Measurements from ENCODE around the gene COPS3. TPM values are rescaled to one million over a fixed set of nuclear protein-coding genes. Genes with fewer than 3 reads are reported as not detected.

COPS3 gene
- total and polyA plus RNA-seq, 2 of the 4 experiments (the other 2 are of a cell fraction) = 71.4 to 144 TPM

DNA sequence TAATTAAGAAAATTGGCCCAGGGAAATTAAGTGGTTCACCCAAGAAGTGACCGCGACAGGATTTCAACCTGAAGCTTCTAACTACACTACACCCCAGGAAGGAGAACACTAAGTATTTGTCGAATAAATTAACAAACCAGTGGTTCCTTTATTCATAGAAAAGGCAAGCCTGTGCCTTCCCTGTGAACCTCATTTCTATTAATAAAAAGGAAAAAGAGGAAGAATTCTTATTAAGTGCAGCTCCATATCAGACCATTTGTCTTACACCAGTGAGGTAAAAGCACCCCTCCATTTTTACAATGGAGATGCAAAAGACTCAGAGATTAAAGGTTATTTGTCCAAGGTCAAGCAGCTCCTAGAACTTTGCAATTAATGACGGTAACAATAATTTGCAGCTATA is 1.7 kb downstream of the COPS3 start:
- no peak for ATAC-seq (ENCODE audit: low read depth)
- no peak overlapping the region for H4K5ac ChIP-seq (ENCODE audit: low read depth, low read length)
- no peak overlapping the region for H4K8ac ChIP-seq (ENCODE audit: low read depth in 2 of 2, low read length in 2 of 2)
- dilution Hi-C loops (cut with HindIII; ENCODE audit: low sequenced_read_pairs, unreplicated experiment) (no loop called here), intact Hi-C loops (cut with micrococcal nuclease) (no loop called here), in situ Hi-C loops (cut with MboI; ENCODE audit: low sequenced_read_pairs) (no loop called here)
- no TSS peak for BruUV-seq (replicated peaks)
- no peak overlapping the region for H2BK15ac ChIP-seq (ENCODE audit: low read depth, low read length)
- peaks cover 9 to 43% of the 10 kb centered on the region in 2 experiments for H3K79me1 ChIP-seq (ENCODE audit: low read depth in 1 of 2, low read length in 2 of 2)
- no peak overlapping the region for H3K27ac ChIP-seq (ENCODE audit: insufficient read depth, low read length)
- DNase-seq = no peak
- no peak overlapping the region for H2AK5ac ChIP-seq (ENCODE audit: low read depth, low read length)
- no peak overlapping the region for H2AK9ac ChIP-seq (replicated peaks; ENCODE audit: low read depth, low read length, poor library complexity)
- no peak overlapping the region for H3K18ac ChIP-seq (ENCODE audit: low read depth, low read length)
- TF ChIP-seq, protein P1, sequence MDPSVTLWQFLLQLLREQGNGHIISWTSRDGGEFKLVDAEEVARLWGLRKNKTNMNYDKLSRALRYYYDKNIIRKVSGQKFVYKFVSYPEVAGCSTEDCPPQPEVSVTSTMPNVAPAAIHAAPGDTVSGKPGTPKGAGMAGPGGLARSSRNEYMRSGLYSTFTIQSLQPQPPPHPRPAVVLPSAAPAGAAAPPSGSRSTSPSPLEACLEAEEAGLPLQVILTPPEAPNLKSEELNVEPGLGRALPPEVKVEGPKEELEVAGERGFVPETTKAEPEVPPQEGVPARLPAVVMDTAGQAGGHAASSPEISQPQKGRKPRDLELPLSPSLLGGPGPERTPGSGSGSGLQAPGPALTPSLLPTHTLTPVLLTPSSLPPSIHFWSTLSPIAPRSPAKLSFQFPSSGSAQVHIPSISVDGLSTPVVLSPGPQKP (IDR thresholded peaks at IDR 0.05; ENCODE audit: borderline replicate concordance, low read depth, low read length) = no peak
- TF ChIP-seq POLR2A (IDR thresholded peaks at IDR 0.05; ENCODE audit: low read depth, low read length) = no peak
- TF ChIP-seq BHLHE40 (IDR thresholded peaks at IDR 0.05; ENCODE audit: low read depth, low read length) = no peak
- no peak for TF ChIP-seq FOS (IDR thresholded peaks at IDR 0.05; ENCODE audit: low read depth, low read length)
- TF ChIP-seq CEBPB (IDR thresholded peaks at IDR 0.05; ENCODE audit: low read depth, low read length) = no peak
- no peak for TF ChIP-seq SMC3 (IDR thresholded peaks at IDR 0.05; ENCODE audit: low read depth, low read length)
- no peak for TF ChIP-seq MAZ (IDR thresholded peaks at IDR 0.05; ENCODE audit: borderline replicate concordance, low read depth, low read length)
- TF ChIP-seq, protein P2, sequence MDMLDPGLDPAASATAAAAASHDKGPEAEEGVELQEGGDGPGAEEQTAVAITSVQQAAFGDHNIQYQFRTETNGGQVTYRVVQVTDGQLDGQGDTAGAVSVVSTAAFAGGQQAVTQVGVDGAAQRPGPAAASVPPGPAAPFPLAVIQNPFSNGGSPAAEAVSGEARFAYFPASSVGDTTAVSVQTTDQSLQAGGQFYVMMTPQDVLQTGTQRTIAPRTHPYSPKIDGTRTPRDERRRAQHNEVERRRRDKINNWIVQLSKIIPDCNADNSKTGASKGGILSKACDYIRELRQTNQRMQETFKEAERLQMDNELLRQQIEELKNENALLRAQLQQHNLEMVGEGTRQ (IDR thresholded peaks at IDR 0.05; ENCODE audit: low read depth, low read length) = no peak
- no peak for TF ChIP-seq RFX5 (IDR thresholded peaks at IDR 0.05; ENCODE audit: low read depth, low read length)
- no peak for TF ChIP-seq MAFK (IDR thresholded peaks at IDR 0.05; ENCODE audit: low read depth, low read length)
- no peak for TF ChIP-seq RAD21 (IDR thresholded peaks at IDR 0.05; ENCODE audit: low read length)
- TF ChIP-seq MXI1 (IDR thresholded peaks at IDR 0.05; ENCODE audit: borderline replicate concordance, low read depth, low read length) = no peak
- TF ChIP-seq, protein P3, sequence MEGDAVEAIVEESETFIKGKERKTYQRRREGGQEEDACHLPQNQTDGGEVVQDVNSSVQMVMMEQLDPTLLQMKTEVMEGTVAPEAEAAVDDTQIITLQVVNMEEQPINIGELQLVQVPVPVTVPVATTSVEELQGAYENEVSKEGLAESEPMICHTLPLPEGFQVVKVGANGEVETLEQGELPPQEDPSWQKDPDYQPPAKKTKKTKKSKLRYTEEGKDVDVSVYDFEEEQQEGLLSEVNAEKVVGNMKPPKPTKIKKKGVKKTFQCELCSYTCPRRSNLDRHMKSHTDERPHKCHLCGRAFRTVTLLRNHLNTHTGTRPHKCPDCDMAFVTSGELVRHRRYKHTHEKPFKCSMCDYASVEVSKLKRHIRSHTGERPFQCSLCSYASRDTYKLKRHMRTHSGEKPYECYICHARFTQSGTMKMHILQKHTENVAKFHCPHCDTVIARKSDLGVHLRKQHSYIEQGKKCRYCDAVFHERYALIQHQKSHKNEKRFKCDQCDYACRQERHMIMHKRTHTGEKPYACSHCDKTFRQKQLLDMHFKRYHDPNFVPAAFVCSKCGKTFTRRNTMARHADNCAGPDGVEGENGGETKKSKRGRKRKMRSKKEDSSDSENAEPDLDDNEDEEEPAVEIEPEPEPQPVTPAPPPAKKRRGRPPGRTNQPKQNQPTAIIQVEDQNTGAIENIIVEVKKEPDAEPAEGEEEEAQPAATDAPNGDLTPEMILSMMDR (conservative IDR thresholded peaks at IDR 0.05; ENCODE audit: low read depth, low read length) = no peak
- TF ChIP-seq NFE2L2 (IDR thresholded peaks at IDR 0.05; ENCODE audit: low read depth, low read length) = no peak
- no peak for TF ChIP-seq RCOR1 (IDR thresholded peaks at IDR 0.05; ENCODE audit: insufficient replicate concordance, low read length)
- no peak for TF ChIP-seq CHD1 (IDR thresholded peaks at IDR 0.05; ENCODE audit: low read depth, low read length)
- no peak overlapping the region for H2BK120ac ChIP-seq (ENCODE audit: low read depth, low read length)
- no peak overlapping the region for H3K4me3 ChIP-seq (ENCODE audit: insufficient read depth, low read depth, low read length)
- peaks cover 4% of the 10 kb centered on the region for H3K4me1 ChIP-seq (ENCODE audit: control insufficient read depth, insufficient read depth, low read length)
- H3K4me2 ChIP-seq (ENCODE audit: low read depth, low read length) = peak overlapping the region; percentile 36; the same call in 1 of the 2 replicates
- H2BK20ac ChIP-seq (ENCODE audit: low read depth, low read length) = no peak overlapping the region
- peaks cover 9% of the 10 kb centered on the region for H3K9me1 ChIP-seq (ENCODE audit: insufficient read depth, low read length)
- no peak overlapping the region for H2BK5ac ChIP-seq (ENCODE audit: low read depth, low read length, poor library complexity, severe bottlenecking)
- H3K9me3 ChIP-seq (ENCODE audit: control insufficient read depth, insufficient read depth, low read length) = no peaks in the 10 kb centered on the region
- H3K9ac ChIP-seq (ENCODE audit: low read depth, low read length) = no peak overlapping the region
- no peak overlapping the region for H3K4ac ChIP-seq (ENCODE audit: low read depth, low read length)
- ChIA-PET POLR2A (ENCODE audit: unreplicated experiment) (no interaction called here), CTCF (no interaction called here)
- no peak overlapping the region for H2AFZ ChIP-seq (replicated peaks; ENCODE audit: low read length, poor library complexity)
- no peak overlapping the region for H3K14ac ChIP-seq (replicated peaks; ENCODE audit: low read depth, low read length)
- no peaks in the 10 kb centered on the region for H3K27me3 ChIP-seq (ENCODE audit: control insufficient read depth, insufficient read depth, low read length)
- H4K20me1 ChIP-seq (ENCODE audit: insufficient read depth, low read length) = peaks cover 24% of the 10 kb centered on the region; the same call in 1 of the 2 replicates
- peaks cover 6% of the 10 kb centered on the region for H3K36me3 ChIP-seq (ENCODE audit: control insufficient read depth, insufficient read depth, low read length)
- 100% methylated on average over 1 of the region's 4 CpGs; no CpG with 5 or more reads in 1 of the 2 experiments for WGBS, 2 experiments (ENCODE audit: extremely low coverage in 2 of 2, insufficient read length in 1 of 2)
- no peak overlapping the region for H3K56ac ChIP-seq (ENCODE audit: extremely low read depth, insufficient read depth, low read length)
- no peak overlapping the region for H3K23ac ChIP-seq (ENCODE audit: low read depth, low read length)
- no peak overlapping the region for H4K91ac ChIP-seq (ENCODE audit: insufficient read depth, low read depth, low read length)
